Neutrophil (primary cell): ENCODE measurements around the gene BTBD7.
A peak's percentile ranks its signal among the peaks of the same experiment; 100 is the strongest.

ENCODE experiments used
- H3K27ac ChIP-seq: fragments of 200-600 bp; sonication (generic); 2 replicates; pipeline ENCODE4 v1.5.1; 2016; ENCODE audit warnings: mild to moderate bottlenecking, moderate library complexity
- H3K27me3 ChIP-seq: fragments of 200-600 bp; sonication (generic); 2 replicates; pipeline ENCODE4 v1.6.0; 2016; ENCODE audit warnings: mild to moderate bottlenecking
- H3K36me3 ChIP-seq: fragments of 200-600 bp; sonication (generic); 2 replicates; pipeline ENCODE4 v1.5.1; 2017
- H3K4me1 ChIP-seq, 2 experiments: fragments of 200-600 bp in 1 of 2; sonication (generic) in 1 of 2; 1 replicate in 1 of 2; 2 replicates in 1 of 2; pipeline versions ENCODE4 v1.5.1 to v1.6.1; 2013 to 2016; ENCODE audit warnings: low read depth in 1 of 2, low read length in 1 of 2, mild to moderate bottlenecking in 1 of 2, moderate library complexity in 1 of 2; ENCODE audit not compliant: control insufficient read depth in 1 of 2, insufficient read depth in 1 of 2
- H3K4me3 ChIP-seq, 2 experiments: fragments of 200-600 bp in 1 of 2; sonication (generic) in 1 of 2; 1 replicate in 1 of 2; 2 replicates in 1 of 2; pipeline ENCODE4 v1.5.1; 2013 to 2016; ENCODE audit warnings: low read depth in 1 of 2, low read length in 1 of 2, mild to moderate bottlenecking in 1 of 2, moderate library complexity in 1 of 2
- H3K9me3 ChIP-seq: fragments of 200-600 bp; sonication (generic); 2 replicates; pipeline ENCODE4 v1.5.1; 2016
- CTCF ChIP-seq: fragments of 200-600 bp; sonication (generic); IDR thresholded peaks from 2 replicates; pipeline ENCODE4 v1.5.1; 2016; ENCODE audit warnings: antibody characterized with exemption

BTBD7 gene

GRCh38 chr14:93299866-93300265, 33.0 kb downstream of the BTBD7 start:
- no peaks in the 10 kb centered on the region for H3K27me3 ChIP-seq
- H3K4me3 ChIP-seq, result no peak overlapping the region
- H3K9me3 ChIP-seq, result no peaks in the 10 kb centered on the region
- peaks cover 9 to 19% of the 10 kb centered on the region in 2 experiments for H3K4me1 ChIP-seq
- peak overlapping the region; percentile 8 for H3K27ac ChIP-seq
- no peak for TF ChIP-seq CTCF
- H3K36me3 ChIP-seq, result no peaks in the 10 kb centered on the region

- H3K27ac ChIP-seq, result peak overlapping the region; percentile 8
These were observed 33.4 kb downstream of the BTBD7 start for GRCh38 chr14:93299416-93299815.

GRCh38 chr14:93295541-93296220, 37.2 kb downstream of the BTBD7 start:
- peaks cover 14% of the 10 kb centered on the region for H3K36me3 ChIP-seq
- peaks cover 9 to 17% of the 10 kb centered on the region in 2 experiments for H3K4me1 ChIP-seq
- no peaks in the 10 kb centered on the region for H3K9me3 ChIP-seq
- H3K27ac ChIP-seq, result no peak overlapping the region
- no peak for TF ChIP-seq CTCF
- H3K4me3 ChIP-seq, result no peak overlapping the region
- H3K27me3 ChIP-seq, result no peaks in the 10 kb centered on the region

More at GRCh38 chr14:93299416-93299815, 33.4 kb downstream of the BTBD7 start:
- peaks cover under 1% of the 10 kb centered on the region for H3K36me3 ChIP-seq
- H3K4me3 ChIP-seq, result no peak overlapping the region
- H3K27me3 ChIP-seq, result no peaks in the 10 kb centered on the region
- no peak for TF ChIP-seq CTCF
- no peaks in the 10 kb centered on the region for H3K9me3 ChIP-seq
- H3K4me1 ChIP-seq, result peaks cover 9 to 17% of the 10 kb centered on the region in 2 experiments

- peaks cover 32 to 40% of the 10 kb centered on the region in 2 experiments for H3K4me1 ChIP-seq
- H3K9me3 ChIP-seq, result no peaks in the 10 kb centered on the region
- H3K27ac ChIP-seq, result no peak overlapping the region
- H3K4me3 ChIP-seq, result no peak overlapping the region
- no peaks in the 10 kb centered on the region for H3K27me3 ChIP-seq
- H3K36me3 ChIP-seq, result no peaks in the 10 kb centered on the region
- no peak for TF ChIP-seq CTCF
These were observed 46.5 kb downstream of the BTBD7 start for GRCh38 chr14:93286212-93286890.

GRCh38 chr14:93285044-93285443, 47.8 kb downstream of the BTBD7 start:
- H3K27ac ChIP-seq, result no peak overlapping the region
- peaks cover 35 to 48% of the 10 kb centered on the region in 2 experiments for H3K4me1 ChIP-seq
- H3K27me3 ChIP-seq, result no peaks in the 10 kb centered on the region
- no peaks in the 10 kb centered on the region for H3K36me3 ChIP-seq
- TF ChIP-seq CTCF, result no peak
- no peak overlapping the region for H3K4me3 ChIP-seq
- no peaks in the 10 kb centered on the region for H3K9me3 ChIP-seq
